Osteoblast (primary cell): ENCODE measurements around the gene DOK3. TPM values are rescaled to one million over a fixed set of nuclear protein-coding genes. Genes with fewer than 3 reads are reported as not detected.
A peak's percentile ranks its signal among the peaks of the same experiment; 100 is the strongest.

Experiments
- DNase-seq: peaks from one replicate; pipeline ENCODE4 v3.0.0; 2011; ENCODE audit warnings: low spot score, mixed read lengths; ENCODE audit not compliant: insufficient read length; ENCODE audit errors: missing footprints
- H2AFZ ChIP-seq: 2 replicates; pipeline ENCODE4 v1.6.0; 2011; ENCODE audit warnings: mild to moderate bottlenecking, low read length
- H3K27ac ChIP-seq: 2 replicates; pipeline ENCODE4 v1.5.1; 2011; ENCODE audit warnings: mild to moderate bottlenecking, low read depth, low read length, moderate library complexity
- H3K27me3 ChIP-seq: 2 replicates; pipeline ENCODE4 v1.6.0; 2012; ENCODE audit warnings: mild to moderate bottlenecking, control low read depth, inconsistent platforms, low read length, moderate library complexity; ENCODE audit not compliant: insufficient read depth
- H3K36me3 ChIP-seq: 2 replicates; pipeline ENCODE4 v1.5.1; 2011; ENCODE audit warnings: mild to moderate bottlenecking, low read length, control low read depth, moderate library complexity; ENCODE audit not compliant: insufficient read depth
- H3K4me1 ChIP-seq: 2 replicates; pipeline ENCODE4 v1.5.1; 2011; ENCODE audit warnings: mild to moderate bottlenecking, low read length, control low read depth, moderate library complexity; ENCODE audit not compliant: insufficient read depth
- H3K4me2 ChIP-seq: 2 replicates; pipeline ENCODE4 v1.6.0; 2011; ENCODE audit warnings: mild to moderate bottlenecking, low read length; ENCODE audit not compliant: insufficient read depth
- H3K4me3 ChIP-seq: fragments of 200-600 bp; sonication (generic); 3 replicates; pipeline ENCODE4 v1.5.1; 2012; ENCODE audit warnings: mild to moderate bottlenecking, low read length, inconsistent platforms; ENCODE audit not compliant: insufficient read depth
- H3K79me2 ChIP-seq: 2 replicates; pipeline ENCODE4 v1.6.0; 2012; ENCODE audit warnings: mild to moderate bottlenecking, low read length, control low read depth, inconsistent platforms; ENCODE audit not compliant: insufficient read depth
- H3K9me3 ChIP-seq: 2 replicates; pipeline ENCODE4 v1.5.1; 2011; ENCODE audit warnings: low read depth, low read length, control low read depth
- H4K20me1 ChIP-seq: 2 replicates; pipeline ENCODE4 v1.6.0; 2012; ENCODE audit warnings: mild to moderate bottlenecking, low read length, control low read depth; ENCODE audit not compliant: insufficient read depth
- CTCF ChIP-seq: IDR thresholded peaks from 2 replicates; pipeline ENCODE4 v1.5.1; 2011; ENCODE audit warnings: mild to moderate bottlenecking, low read depth, low read length, moderate library complexity; ENCODE audit errors: extremely low read depth
- total RNA-seq: library from RNA; depleted of rRNA; stranded (reverse); fragments of >200 nt; gene quantifications from 2 replicates; pipeline ENCODE4 v1.2.3, GENCODE V29; 2012

DOK3 gene
- total RNA-seq, 1 donor: 1.1 TPM

GRCh38 chr5:177500685-177501522 is 8.7 kb downstream of the DOK3 start:
- no peak overlapping the region for H3K27ac ChIP-seq
- H3K4me2 ChIP-seq: no peak overlapping the region
- H3K27me3 ChIP-seq: no peaks in the 10 kb centered on the region
- H3K4me3 ChIP-seq: no peak overlapping the region
- peaks cover 3% of the 10 kb centered on the region for H3K36me3 ChIP-seq
- H3K79me2 ChIP-seq: peaks cover 7% of the 10 kb centered on the region
- peaks cover 19% of the 10 kb centered on the region for H3K4me1 ChIP-seq
- peaks cover 7% of the 10 kb centered on the region for H4K20me1 ChIP-seq
- H2AFZ ChIP-seq: peak overlapping the region; percentile 50
- peak; percentile 99 for DNase-seq
- no peaks in the 10 kb centered on the region for H3K9me3 ChIP-seq
- TF ChIP-seq CTCF: peak; percentile 97

- H2AFZ ChIP-seq: no peak overlapping the region
- H3K36me3 ChIP-seq: peaks cover 11% of the 10 kb centered on the region
- peaks cover 17% of the 10 kb centered on the region for H4K20me1 ChIP-seq
- no peak overlapping the region for H3K4me3 ChIP-seq
- peaks cover 30% of the 10 kb centered on the region for H3K4me1 ChIP-seq
- no peak overlapping the region for H3K4me2 ChIP-seq
- TF ChIP-seq CTCF: no peak
- DNase-seq: peak; percentile 82
- H3K27ac ChIP-seq: no peak overlapping the region
- no peaks in the 10 kb centered on the region for H3K9me3 ChIP-seq
- H3K79me2 ChIP-seq: peaks cover 17% of the 10 kb centered on the region
- H3K27me3 ChIP-seq: no peaks in the 10 kb centered on the region
Measured at GRCh38 chr5:177499842-177500241, 9.8 kb downstream of the DOK3 start.

- Histone ChIP-seq H3K27me3 (no peaks in the 10 kb centered on the region), H3K36me3 (peaks cover 21% of the 10 kb centered on the region), H3K4me1 (peaks cover 46% of the 10 kb centered on the region), H3K27ac (no peak overlapping the region), H3K4me3 (peak overlapping the region; percentile 91), H2AFZ (peak overlapping the region; percentile 42), H3K79me2 (peaks cover 31% of the 10 kb centered on the region), H4K20me1 (peaks cover 32% of the 10 kb centered on the region), H3K9me3 (no peaks in the 10 kb centered on the region), H3K4me2 (peak overlapping the region; percentile 81)
- peak; percentile 89 for DNase-seq
- no peak for TF ChIP-seq CTCF
Measured at GRCh38 chr5:177498013-177498787, 11.4 kb downstream of the DOK3 start.
